OCI-LY1 (cell line): Measurements from ENCODE around the gene CHRD.

Source experiments
- H2AFZ ChIP-seq: fragments of 200-600 bp; sonication (generic), shearing (Covaris generic); 2 replicates; pipeline ENCODE4 v1.6.0; 2014; ENCODE audit warnings: antibody characterized with exemption, mild to moderate bottlenecking, low read length
- H3F3A ChIP-seq: fragments of 200-600 bp; sonication (generic), shearing (Covaris generic); 2 replicates; pipeline ENCODE4 v1.6.0; 2014; ENCODE audit warnings: mild to moderate bottlenecking, antibody characterized with exemption, low read length, moderate library complexity; ENCODE audit not compliant: insufficient read depth
- H3K27ac ChIP-seq: fragments of 200-600 bp; sonication (generic); 2 replicates; pipeline ENCODE4 v1.5.1; 2014; ENCODE audit warnings: low read length, mixed run types, mild to moderate bottlenecking, low read depth; ENCODE audit not compliant: poor library complexity, severe bottlenecking
- H3K27me3 ChIP-seq: fragments of 200-600 bp; sonication (generic); 2 replicates; pipeline ENCODE4 v1.6.0; 2014; ENCODE audit warnings: antibody characterized with exemption, mild to moderate bottlenecking, low read length, moderate library complexity; ENCODE audit not compliant: insufficient read depth
- H3K36me3 ChIP-seq: fragments of 200-600 bp; sonication (generic); 2 replicates; pipeline ENCODE4 v1.6.1; 2014; ENCODE audit warnings: mild to moderate bottlenecking, antibody characterized with exemption, low read length, moderate library complexity, mixed read lengths; ENCODE audit not compliant: insufficient read depth
- H3K4me1 ChIP-seq: fragments of 200-600 bp; sonication (generic); 2 replicates; pipeline ENCODE4 v1.5.1; 2014; ENCODE audit warnings: mild to moderate bottlenecking, low read length, moderate library complexity; ENCODE audit not compliant: insufficient read depth, severe bottlenecking
- H3K4me2 ChIP-seq: fragments of 200-600 bp; sonication (generic), shearing (Covaris generic); 2 replicates; pipeline ENCODE4 v1.6.1; 2014; ENCODE audit warnings: low read length
- H3K4me3 ChIP-seq: fragments of 200-600 bp; sonication (generic); 2 replicates; pipeline ENCODE4 v1.5.1; 2014; ENCODE audit warnings: low read length, low read depth, mild to moderate bottlenecking, mixed read lengths; ENCODE audit not compliant: poor library complexity, severe bottlenecking
- H3K79me2 ChIP-seq: fragments of 200-600 bp; shearing (Covaris generic); 2 replicates; pipeline ENCODE4 v1.6.1; 2016; ENCODE audit warnings: mixed run types, low read length, mixed read lengths; ENCODE audit not compliant: insufficient read depth
- H3K9ac ChIP-seq: fragments of 200-600 bp; sonication (generic), shearing (Covaris generic); 2 replicates; pipeline ENCODE4 v1.6.1; 2014; ENCODE audit warnings: mild to moderate bottlenecking, low read length, mixed read lengths
- H3K9me2 ChIP-seq: fragments of 200-600 bp; sonication (generic), shearing (Covaris generic); 2 replicates; pipeline ENCODE4 v1.6.1; 2014; ENCODE audit warnings: low read depth, mild to moderate bottlenecking, low read length, mixed read lengths
- H3K9me3 ChIP-seq: fragments of 200-600 bp; shearing (Covaris generic); 2 replicates; pipeline ENCODE4 v1.6.1; 2014; ENCODE audit warnings: low read length, mixed read lengths
- H4K20me1 ChIP-seq: fragments of 200-600 bp; sonication (generic), shearing (Covaris generic); 2 replicates; pipeline ENCODE4 v1.6.0; 2016; ENCODE audit warnings: mild to moderate bottlenecking, low read length; ENCODE audit not compliant: insufficient read depth
- EZH2 ChIP-seq: fragments of 200-600 bp; sonication (generic), shearing (Covaris generic); IDR thresholded peaks from 2 replicates; pipeline ENCODE4 v1.8.0; 2017; ENCODE audit warnings: borderline replicate concordance, mixed run types, mild to moderate bottlenecking, antibody characterized with exemption, low read length, moderate library complexity, mixed read lengths
- TF ChIP-seq, protein P1 (sequence below): fragments of 200-600 bp; sonication (generic), shearing (Covaris generic); IDR thresholded peaks from 2 replicates; pipeline ENCODE4 v1.5.1; 2017; ENCODE audit warnings: mild to moderate bottlenecking, antibody characterized with exemption, low read length, moderate library complexity, mixed read lengths

CHRD gene

DNA sequence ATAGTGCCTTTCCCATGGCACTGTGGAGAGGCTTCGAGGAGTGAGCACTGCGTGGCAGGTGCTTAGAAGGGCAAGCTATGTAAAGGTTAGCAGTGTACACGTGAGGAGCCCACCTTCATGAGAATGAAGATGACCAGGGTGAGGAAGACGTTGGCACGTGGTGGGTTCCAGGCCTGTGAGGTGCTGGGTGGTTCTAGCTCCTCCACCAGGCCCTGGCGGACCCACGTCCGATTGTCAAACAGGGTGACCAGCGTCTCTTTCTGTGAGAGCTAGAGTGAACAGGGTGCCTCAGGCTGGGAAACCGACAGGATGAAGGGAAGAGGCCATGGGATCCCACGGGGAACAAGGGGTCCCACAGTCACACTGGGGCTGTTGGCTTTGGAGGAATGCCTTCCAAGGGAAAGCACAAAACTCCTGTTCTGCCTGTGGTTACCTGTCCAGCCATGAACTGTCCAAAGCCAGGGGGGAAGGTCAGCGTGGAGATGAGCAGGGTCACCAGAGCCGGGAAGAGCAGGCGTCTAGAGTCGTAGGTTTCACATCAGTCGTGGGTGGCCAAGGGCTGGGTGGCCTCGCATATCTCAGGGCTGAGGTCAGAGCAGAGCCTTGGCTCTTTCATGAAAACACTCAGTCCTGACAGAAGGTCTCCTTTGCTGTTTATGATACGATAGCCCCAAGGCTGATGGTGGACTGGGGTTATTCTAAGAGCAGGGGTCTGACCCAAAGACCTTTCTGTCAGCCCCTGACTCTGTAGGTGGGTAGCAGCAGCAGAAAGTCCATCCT is 24.4 kb upstream of the CHRD start:
- no peaks in the 10 kb centered on the region for H4K20me1 ChIP-seq
- no peaks in the 10 kb centered on the region for H3K36me3 ChIP-seq
- TF ChIP-seq EZH2: no peak
- TF ChIP-seq, protein P1, sequence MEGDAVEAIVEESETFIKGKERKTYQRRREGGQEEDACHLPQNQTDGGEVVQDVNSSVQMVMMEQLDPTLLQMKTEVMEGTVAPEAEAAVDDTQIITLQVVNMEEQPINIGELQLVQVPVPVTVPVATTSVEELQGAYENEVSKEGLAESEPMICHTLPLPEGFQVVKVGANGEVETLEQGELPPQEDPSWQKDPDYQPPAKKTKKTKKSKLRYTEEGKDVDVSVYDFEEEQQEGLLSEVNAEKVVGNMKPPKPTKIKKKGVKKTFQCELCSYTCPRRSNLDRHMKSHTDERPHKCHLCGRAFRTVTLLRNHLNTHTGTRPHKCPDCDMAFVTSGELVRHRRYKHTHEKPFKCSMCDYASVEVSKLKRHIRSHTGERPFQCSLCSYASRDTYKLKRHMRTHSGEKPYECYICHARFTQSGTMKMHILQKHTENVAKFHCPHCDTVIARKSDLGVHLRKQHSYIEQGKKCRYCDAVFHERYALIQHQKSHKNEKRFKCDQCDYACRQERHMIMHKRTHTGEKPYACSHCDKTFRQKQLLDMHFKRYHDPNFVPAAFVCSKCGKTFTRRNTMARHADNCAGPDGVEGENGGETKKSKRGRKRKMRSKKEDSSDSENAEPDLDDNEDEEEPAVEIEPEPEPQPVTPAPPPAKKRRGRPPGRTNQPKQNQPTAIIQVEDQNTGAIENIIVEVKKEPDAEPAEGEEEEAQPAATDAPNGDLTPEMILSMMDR: no peak
- no peak overlapping the region for H2AFZ ChIP-seq
- H3K4me2 ChIP-seq: no peak overlapping the region
- no peaks in the 10 kb centered on the region for H3F3A ChIP-seq
- H3K4me1 ChIP-seq: peaks cover 3% of the 10 kb centered on the region
- no peaks in the 10 kb centered on the region for H3K9me2 ChIP-seq
- H3K27ac ChIP-seq: no peak overlapping the region
- no peak overlapping the region for H3K9ac ChIP-seq
- no peaks in the 10 kb centered on the region for H3K9me3 ChIP-seq
- no peaks in the 10 kb centered on the region for H3K79me2 ChIP-seq
- peaks cover 5% of the 10 kb centered on the region; the same call in 1 of the 2 replicates for H3K27me3 ChIP-seq
- no peak overlapping the region for H3K4me3 ChIP-seq

DNA sequence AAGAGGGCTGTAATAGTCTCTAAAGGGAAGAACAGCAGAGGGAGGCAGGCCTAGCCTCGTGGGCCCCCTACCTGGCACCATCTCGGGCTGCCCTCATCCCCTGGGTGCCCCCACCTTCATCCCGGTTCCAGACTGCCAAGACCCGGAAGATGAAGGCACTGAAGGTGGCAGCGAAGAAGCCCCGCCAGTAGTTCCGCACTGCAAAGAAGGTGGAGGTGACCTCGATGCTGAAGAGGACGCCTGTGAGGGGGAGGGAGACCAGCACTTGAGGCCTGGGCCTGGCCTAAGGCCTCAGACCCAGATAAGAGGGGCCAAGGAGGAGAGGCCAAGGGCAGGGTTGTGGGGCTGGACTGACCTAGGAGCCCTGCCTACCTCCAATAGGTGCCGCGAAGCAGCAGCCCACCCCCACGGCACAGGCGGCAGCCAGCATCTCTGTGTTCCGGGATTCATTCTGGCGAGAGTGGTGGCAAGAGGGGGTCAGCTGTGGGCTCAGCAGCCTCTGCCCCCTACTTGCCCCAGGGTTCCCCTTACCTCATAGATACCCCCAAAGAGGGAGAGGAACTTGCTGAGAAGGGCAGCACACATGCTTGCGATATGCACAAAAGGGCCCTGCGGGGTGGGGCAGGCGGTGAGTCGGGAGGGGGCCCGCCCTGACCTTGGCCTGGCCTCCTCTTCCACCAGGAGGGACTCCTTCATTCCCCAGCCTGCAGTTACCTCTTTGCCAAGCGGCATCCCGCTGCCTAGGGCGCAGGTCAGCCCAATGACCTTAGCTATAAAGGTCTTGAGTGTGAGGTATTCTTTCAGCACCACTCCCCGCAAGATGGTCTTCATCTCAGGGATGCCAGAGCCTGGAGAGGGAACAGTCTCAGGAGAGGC is 22.4 kb upstream of the CHRD start:
- no peaks in the 10 kb centered on the region for H3K79me2 ChIP-seq

DNA sequence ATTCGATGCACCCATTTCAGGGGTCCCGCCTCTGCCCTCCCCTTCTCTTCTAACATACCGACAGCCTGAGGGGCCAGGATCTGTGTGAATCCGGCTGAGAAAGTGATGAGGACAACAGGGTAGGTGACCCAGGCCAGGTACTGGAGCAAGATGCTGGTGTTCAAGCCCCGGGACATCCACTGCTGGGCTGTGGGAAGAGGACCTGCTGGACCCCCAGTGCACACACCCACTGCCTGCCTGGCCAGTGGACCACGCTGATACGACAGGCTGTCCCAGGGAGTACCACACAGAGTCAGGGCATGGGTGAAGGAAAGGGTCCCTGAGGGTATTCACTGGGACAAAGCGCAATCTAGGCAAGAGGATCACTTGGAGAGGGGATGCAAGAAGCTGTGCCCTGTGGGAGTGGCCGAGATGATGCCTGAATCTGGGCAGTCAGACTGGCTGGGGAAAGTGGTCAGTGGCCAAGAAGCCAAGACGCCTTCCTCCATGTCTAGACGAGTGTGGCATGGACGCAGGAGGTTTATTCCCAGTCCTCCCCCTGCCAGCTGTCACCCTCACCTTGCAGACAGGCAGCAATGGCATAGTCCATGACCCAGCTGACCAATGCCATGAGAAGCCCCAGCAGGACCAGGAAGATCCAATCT is 21.6 kb upstream of the CHRD start:
- no peak overlapping the region for H3K4me3 ChIP-seq
- no peak overlapping the region for H2AFZ ChIP-seq
- no peaks in the 10 kb centered on the region for H4K20me1 ChIP-seq
- no peaks in the 10 kb centered on the region for H3F3A ChIP-seq
- no peaks in the 10 kb centered on the region for H3K79me2 ChIP-seq
- H3K36me3 ChIP-seq: no peaks in the 10 kb centered on the region
- TF ChIP-seq EZH2: no peak
- TF ChIP-seq, protein P1: no peak
- H3K4me2 ChIP-seq: no peak overlapping the region
- H3K9ac ChIP-seq: no peak overlapping the region
- H3K9me2 ChIP-seq: no peaks in the 10 kb centered on the region
- peaks cover 5% of the 10 kb centered on the region; the same call in 1 of the 2 replicates for H3K27me3 ChIP-seq
- H3K4me1 ChIP-seq: peaks cover 10% of the 10 kb centered on the region
- no peak overlapping the region for H3K27ac ChIP-seq
- no peaks in the 10 kb centered on the region for H3K9me3 ChIP-seq

More for the DNA sequence above, 22.4 kb upstream of the CHRD start:
- no peak overlapping the region for H3K4me3 ChIP-seq
- no peaks in the 10 kb centered on the region for H3K36me3 ChIP-seq
- no peaks in the 10 kb centered on the region for H3K9me2 ChIP-seq
- no peak overlapping the region for H3K9ac ChIP-seq
- no peak overlapping the region for H3K4me2 ChIP-seq
- H3F3A ChIP-seq: no peaks in the 10 kb centered on the region
- H2AFZ ChIP-seq: no peak overlapping the region
- peaks cover 10% of the 10 kb centered on the region for H3K4me1 ChIP-seq
- H3K9me3 ChIP-seq: no peaks in the 10 kb centered on the region
- TF ChIP-seq, protein P1: no peak
- no peak for TF ChIP-seq EZH2
- H3K27me3 ChIP-seq: peaks cover 5% of the 10 kb centered on the region; the same call in 1 of the 2 replicates
- no peak overlapping the region for H3K27ac ChIP-seq
- no peaks in the 10 kb centered on the region for H4K20me1 ChIP-seq
